Effector CD4-positive, alpha-beta T cell (primary cell): ENCODE measurements around the gene NECAB2.

ENCODE experiments used
- DNase-seq: peaks from one replicate; pipeline ENCODE4 v3.0.0-alpha.2; 2020

The NECAB2 gene

GRCh38 chr16:83994087-83994486 is 26.0 kb downstream of the NECAB2 start:
- DNase-seq: no peak

- no peak for DNase-seq
Measured at GRCh38 chr16:83994703-83995102, 26.7 kb downstream of the NECAB2 start.

GRCh38 chr16:83995754-83996153 is 27.7 kb downstream of the NECAB2 start:
- no peak for DNase-seq

GRCh38 chr16:83996481-83997252 is 28.6 kb downstream of the NECAB2 start:
- no peak for DNase-seq

GRCh38 chr16:83998091-83998490 is 30.0 kb downstream of the NECAB2 start:
- DNase-seq: no peak

GRCh38 chr16:84000989-84001642 is 33.1 kb downstream of the NECAB2 start:
- DNase-seq: no peak

- DNase-seq: no peak
Measured at GRCh38 chr16:84001726-84002125, 33.7 kb downstream of the NECAB2 start.

GRCh38 chr16:84003038-84003437 is 35.0 kb downstream of the NECAB2 start:
- DNase-seq: no peak

GRCh38 chr16:84004442-84004841 is 36.4 kb downstream of the NECAB2 start:
- DNase-seq: no peak

- no peak for DNase-seq
Measured at GRCh38 chr16:84005391-84005790, 37.3 kb downstream of the NECAB2 start.

- DNase-seq: no peak
Measured at GRCh38 chr16:84007520-84007919, 39.5 kb downstream of the NECAB2 start.

GRCh38 chr16:84007965-84008364 is 39.9 kb downstream of the NECAB2 start:
- DNase-seq: no peak

- DNase-seq: no peak
Measured at GRCh38 chr16:84009282-84009681, 41.2 kb downstream of the NECAB2 start.

GRCh38 chr16:84013787-84014569 is 45.9 kb downstream of the NECAB2 start:
- peak; percentile 9 for DNase-seq

GRCh38 chr16:84014570-84015327 is 46.7 kb downstream of the NECAB2 start:
- DNase-seq: no peak

- no peak for DNase-seq
Measured at GRCh38 chr16:84015399-84015798, 47.4 kb downstream of the NECAB2 start.

GRCh38 chr16:84016477-84016876 is 48.4 kb downstream of the NECAB2 start:
- DNase-seq: no peak

GRCh38 chr16:84018710-84019109 is 50.7 kb downstream of the NECAB2 start:
- DNase-seq: no peak

GRCh38 chr16:84020353-84020752 is 52.3 kb downstream of the NECAB2 start:
- no peak for DNase-seq

GRCh38 chr16:84021488-84021887 is 53.4 kb downstream of the NECAB2 start:
- no peak for DNase-seq

- DNase-seq: no peak
Measured at GRCh38 chr16:84022644-84023043, 54.6 kb downstream of the NECAB2 start.

- DNase-seq: no peak
Measured at GRCh38 chr16:84024854-84025253, 56.8 kb downstream of the NECAB2 start.

- DNase-seq: no peak
Measured at GRCh38 chr16:84026606-84027005, 58.6 kb downstream of the NECAB2 start.
